ENCODE measurements around the gene RAD51B. TPM values are rescaled to one million over a fixed set of nuclear protein-coding genes. Genes with fewer than 3 reads are reported as not detected.

RAD51B gene
- polyA plus RNA-seq, 1 donor (not counting 4 experiments of a cell fraction or from before 2014, with no cell fraction given) = 13.3 TPM

DNA sequence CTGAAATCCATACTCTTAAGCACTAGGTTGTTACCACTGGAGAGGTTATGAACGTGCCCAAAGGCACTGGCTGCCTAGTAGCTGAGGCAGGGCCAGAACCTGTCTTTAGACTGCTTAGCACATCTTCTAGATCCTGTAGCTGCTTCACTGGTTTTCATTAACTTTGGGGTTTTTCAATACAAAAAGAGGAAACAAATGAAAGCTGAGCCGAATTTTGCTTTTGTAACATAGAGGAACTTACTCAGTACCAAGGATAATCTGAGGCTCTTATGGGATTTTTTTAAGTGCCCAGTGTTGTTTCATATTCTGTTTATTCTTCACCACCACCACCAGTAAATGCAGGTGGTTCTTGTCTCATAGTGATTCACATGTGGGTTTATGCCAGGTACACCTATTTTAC is 396.1 kb downstream of the RAD51B start:
- Histone ChIP-seq H3K4me2 (ENCODE audit: control insufficient read depth, extremely low read depth, insufficient read depth, low read depth, low read length) (no peak overlapping the region), H3K9me1 (ENCODE audit: control insufficient read depth, extremely low read depth, insufficient read depth, low read length) (no peaks in the 10 kb centered on the region), H3K36me3 (ENCODE audit: control insufficient read depth in 2 of 2, extremely low read depth in 1 of 2, insufficient read depth in 2 of 2, low read length in 2 of 2) (no peaks in the 10 kb centered on the region), H3K79me2 (ENCODE audit: control insufficient read depth, insufficient read depth, low read length) (no peaks in the 10 kb centered on the region), H3K9ac (ENCODE audit: control insufficient read depth, extremely low read depth, insufficient read depth, low read length) (no peak overlapping the region), H3K4me3 (ENCODE audit: control insufficient read depth in 2 of 3, extremely low read depth in 1 of 3, insufficient read depth in 2 of 3, low read depth in 1 of 3, low read length in 3 of 3) (no peak overlapping the region), H2AFZ (ENCODE audit: control insufficient read depth, low read length) (no peak overlapping the region), H3K9me3 (ENCODE audit: control insufficient read depth, low read depth, low read length) (no peaks in the 10 kb centered on the region), H4K20me1 (ENCODE audit: control insufficient read depth, extremely low read depth, insufficient read depth, low read length) (no peaks in the 10 kb centered on the region), H3K4me1 (ENCODE audit: control insufficient read depth, extremely low read depth, insufficient read depth, low read length) (peaks cover 6% of the 10 kb centered on the region), H3K27me3 (ENCODE audit: control insufficient read depth, extremely low read depth, insufficient read depth, low read length) (no peaks in the 10 kb centered on the region), H3K27ac (ENCODE audit: control insufficient read depth, insufficient read depth, low read length) (no peak overlapping the region)
- dilution Hi-C loops (cut with MboI; ENCODE audit: extremely low pct_ligation_motif_present, low sequenced_read_pairs) = no loop called here
- FAIRE-seq (no peak), DNase-seq (ENCODE audit: low read depth, low spot score) (no peak)
- TF ChIP-seq EZH2 (IDR thresholded peaks at IDR 0.05; ENCODE audit: low read length) = no peak
- TF ChIP-seq, protein P1, sequence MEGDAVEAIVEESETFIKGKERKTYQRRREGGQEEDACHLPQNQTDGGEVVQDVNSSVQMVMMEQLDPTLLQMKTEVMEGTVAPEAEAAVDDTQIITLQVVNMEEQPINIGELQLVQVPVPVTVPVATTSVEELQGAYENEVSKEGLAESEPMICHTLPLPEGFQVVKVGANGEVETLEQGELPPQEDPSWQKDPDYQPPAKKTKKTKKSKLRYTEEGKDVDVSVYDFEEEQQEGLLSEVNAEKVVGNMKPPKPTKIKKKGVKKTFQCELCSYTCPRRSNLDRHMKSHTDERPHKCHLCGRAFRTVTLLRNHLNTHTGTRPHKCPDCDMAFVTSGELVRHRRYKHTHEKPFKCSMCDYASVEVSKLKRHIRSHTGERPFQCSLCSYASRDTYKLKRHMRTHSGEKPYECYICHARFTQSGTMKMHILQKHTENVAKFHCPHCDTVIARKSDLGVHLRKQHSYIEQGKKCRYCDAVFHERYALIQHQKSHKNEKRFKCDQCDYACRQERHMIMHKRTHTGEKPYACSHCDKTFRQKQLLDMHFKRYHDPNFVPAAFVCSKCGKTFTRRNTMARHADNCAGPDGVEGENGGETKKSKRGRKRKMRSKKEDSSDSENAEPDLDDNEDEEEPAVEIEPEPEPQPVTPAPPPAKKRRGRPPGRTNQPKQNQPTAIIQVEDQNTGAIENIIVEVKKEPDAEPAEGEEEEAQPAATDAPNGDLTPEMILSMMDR (optimal IDR thresholded peaks at IDR 0.05 in 1 of 3, IDR thresholded peaks at IDR 0.05 in 1 of 3, conservative IDR thresholded peaks at IDR 0.05 in 1 of 3; ENCODE audit: extremely low read depth in 1 of 3, insufficient read depth in 2 of 3, low read length in 3 of 3) = no peak

GRCh38 chr14:68216079-68216478 is 396.5 kb downstream of the RAD51B start:
- H3K9ac ChIP-seq (ENCODE audit: control insufficient read depth, extremely low read depth, insufficient read depth, low read length) = no peak overlapping the region
- no peak overlapping the region for H3K4me2 ChIP-seq (ENCODE audit: control insufficient read depth, extremely low read depth, insufficient read depth, low read depth, low read length)
- H3K36me3 ChIP-seq (ENCODE audit: control insufficient read depth in 2 of 2, extremely low read depth in 1 of 2, insufficient read depth in 2 of 2, low read length in 2 of 2) = no peaks in the 10 kb centered on the region
- DNase-seq (ENCODE audit: low read depth, low spot score) (no peak), FAIRE-seq (no peak)
- dilution Hi-C loops (cut with MboI; ENCODE audit: extremely low pct_ligation_motif_present, low sequenced_read_pairs) = no loop called here
- TF ChIP-seq, protein P1 (optimal IDR thresholded peaks at IDR 0.05 in 1 of 3, IDR thresholded peaks at IDR 0.05 in 1 of 3, conservative IDR thresholded peaks at IDR 0.05 in 1 of 3; ENCODE audit: extremely low read depth in 1 of 3, insufficient read depth in 2 of 3, low read length in 3 of 3) = no peak
- TF ChIP-seq EZH2 (IDR thresholded peaks at IDR 0.05; ENCODE audit: low read length) = no peak
- H3K4me3 ChIP-seq (ENCODE audit: control insufficient read depth in 2 of 3, extremely low read depth in 1 of 3, insufficient read depth in 2 of 3, low read depth in 1 of 3, low read length in 3 of 3) = no peak overlapping the region
- peaks cover 1% of the 10 kb centered on the region for H3K4me1 ChIP-seq (ENCODE audit: control insufficient read depth, extremely low read depth, insufficient read depth, low read length)
- H3K9me1 ChIP-seq (ENCODE audit: control insufficient read depth, extremely low read depth, insufficient read depth, low read length) = no peaks in the 10 kb centered on the region
- H3K9me3 ChIP-seq (ENCODE audit: control insufficient read depth, low read depth, low read length) = no peaks in the 10 kb centered on the region
- no peaks in the 10 kb centered on the region for H3K27me3 ChIP-seq (ENCODE audit: control insufficient read depth, extremely low read depth, insufficient read depth, low read length)
- H2AFZ ChIP-seq (ENCODE audit: control insufficient read depth, low read length) = no peak overlapping the region
- no peak overlapping the region for H3K27ac ChIP-seq (ENCODE audit: control insufficient read depth, insufficient read depth, low read length)
- H4K20me1 ChIP-seq (ENCODE audit: control insufficient read depth, extremely low read depth, insufficient read depth, low read length) = no peaks in the 10 kb centered on the region
- H3K79me2 ChIP-seq (ENCODE audit: control insufficient read depth, insufficient read depth, low read length) = no peaks in the 10 kb centered on the region

Data from keratinocyte (primary cell).